GM12878 (cell line): ENCODE results near the gene ABI1. TPM values are rescaled to one million over a fixed set of nuclear protein-coding genes. Genes with fewer than 3 reads are reported as not detected.
A peak's percentile ranks its signal among the peaks of the same experiment; 100 is the strongest.

Experiments
- ATAC-seq: fragments of 200-7000 bp; cut with Tn5 transposase; 3 replicates; pipeline ENCODE4 v1.9.1; 2020; ENCODE audit warnings: mild to moderate bottlenecking, moderate library complexity
- BruUV-seq: library from RNA; stranded (reverse); fragments of 400-500 nt; replicated peaks from 2 replicates; lab custom pipeline; 2021; lab: Mats Ljungman, UMichigan
- CTCF ChIA-PET: fragments of 300-600 bp; sonication (Branson Sonifier 250); formaldehyde crosslinking; extraction: SDS; loops from one replicate; lab custom pipeline; 2021; ENCODE audit warnings: inconsistent platforms; lab: Yijun Ruan, JAX
- POLR2A ChIA-PET: fragments of 350-600 bp; formaldehyde crosslinking; extraction: SDS; loops from one replicate; lab custom pipeline; 2021; ENCODE audit warnings: inconsistent platforms; lab: Charles Lee
- RAD21 ChIA-PET: fragments of 300-600 bp; sonication (Branson Sonifier 250); formaldehyde crosslinking; loops from one replicate; lab custom pipeline; 2023; ENCODE audit warnings: antibody characterized with exemption; ENCODE audit not compliant: unreplicated experiment; lab: Charles Lee
- SMC1A ChIA-PET: fragments of 300-600 bp; sonication (Branson Sonifier 250); formaldehyde crosslinking; loops from one replicate; lab custom pipeline; 2023; ENCODE audit not compliant: unreplicated experiment, uncharacterized antibody; lab: Charles Lee
- DNase-seq: peaks from one replicate; pipeline ENCODE4 v3.0.0-alpha.2; 2011; ENCODE audit warnings: low read depth, low spot score
- FAIRE-seq: peaks from 3 replicates; lab custom pipeline; 2011; peaks lifted over from hg19 to GRCh38; lab: Jason Lieb, UNC
- H2AFZ ChIP-seq: 2 replicates; pipeline ENCODE4 v1.6.0; 2011; ENCODE audit warnings: low read depth, low read length, control low read depth; ENCODE audit not compliant: control insufficient read depth
- H3K27ac ChIP-seq: 2 replicates; pipeline ENCODE4 v1.5.1; 2011; ENCODE audit warnings: control low read depth; ENCODE audit not compliant: control insufficient read depth, insufficient read depth
- H3K27me3 ChIP-seq, 2 experiments: replicated peaks in 1 of 2; 2 replicates each; pipeline versions ENCODE4 v1.6.0 to v1.6.1; 2011; ENCODE audit warnings: low read length in 1 of 2; ENCODE audit not compliant: control insufficient read depth in 2 of 2, insufficient read depth in 2 of 2
- H3K36me3 ChIP-seq, 2 experiments: 2 replicates each; pipeline ENCODE4 v1.5.1; 2011; ENCODE audit warnings: low read length in 1 of 2; ENCODE audit not compliant: control insufficient read depth in 2 of 2, insufficient read depth in 2 of 2
- H3K4me1 ChIP-seq: 2 replicates; pipeline ENCODE4 v1.6.1; 2011; ENCODE audit warnings: mild to moderate bottlenecking, low read length, moderate library complexity, mixed read lengths; ENCODE audit not compliant: control insufficient read depth, insufficient read depth
- H3K4me2 ChIP-seq: 2 replicates; pipeline ENCODE4 v1.6.0; 2011; ENCODE audit warnings: control low read depth; ENCODE audit not compliant: control insufficient read depth, insufficient read depth
- H3K4me3 ChIP-seq: fragments of 200-600 bp; sonication (generic); 2 replicates; pipeline ENCODE4 v1.5.1; 2016
- H3K79me2 ChIP-seq: 2 replicates; pipeline ENCODE4 v1.6.0; 2011; ENCODE audit warnings: low read length; ENCODE audit not compliant: control insufficient read depth, insufficient read depth
- H3K9ac ChIP-seq: 2 replicates; pipeline ENCODE4 v1.8.0; 2011; ENCODE audit warnings: low read length, control low read depth, mixed read lengths; ENCODE audit not compliant: control insufficient read depth, insufficient read depth
- H3K9me3 ChIP-seq: replicated peaks from 3 replicates; pipeline ENCODE4 v1.5.1; 2011; ENCODE audit warnings: mild to moderate bottlenecking, low read length; ENCODE audit not compliant: control insufficient read depth, insufficient read depth
- H4K20me1 ChIP-seq: 2 replicates; pipeline ENCODE4 v1.6.0; 2011; ENCODE audit not compliant: control insufficient read depth, insufficient read depth
- EGR1 ChIP-seq, 2 experiments: IDR thresholded peaks; 1 replicate in 1 of 2; 2 replicates in 1 of 2; pipeline ENCODE4 v1.6.1; 2011 to 2012; ENCODE audit warnings: low read depth in 2 of 2, low read length in 2 of 2, borderline replicate concordance in 1 of 2, mild to moderate bottlenecking in 1 of 2, moderate library complexity in 1 of 2
- RAD21 ChIP-seq: IDR thresholded peaks from 2 replicates; pipeline ENCODE4 v1.6.1; 2011; ENCODE audit warnings: mild to moderate bottlenecking, low read depth, low read length, moderate library complexity; ENCODE audit not compliant: insufficient read depth
- SMC3 ChIP-seq: IDR thresholded peaks from 2 replicates; pipeline ENCODE4 v1.6.1; 2011; ENCODE audit warnings: low read length, improper control_type of control experiment, borderline replicate concordance
- WGBS: methylation state at CpG from one replicate; pipeline ENCODE4 v1.1.6; 2016; ENCODE audit warnings: low lambda C conversion rate; ENCODE audit not compliant: insufficient replicate concordance, insufficient coverage; ENCODE audit errors: missing lambda C conversion rate; 5-methylcytosine and 5-hydroxymethylcytosine counted together
- in situ Hi-C: fragments of 300-500 bp; cut with MboI; formaldehyde crosslinking; loops from 9 replicates; pipeline ENCODE4 v1.14.3; 2018; ENCODE audit warnings: mixed read lengths
- intact Hi-C: fragments of 100-400 bp; cut with micrococcal nuclease; formaldehyde crosslinking; loops from one replicate; pipeline ENCODE4 v1.14.2; 2022; ENCODE audit not compliant: unreplicated experiment
- polyA plus RNA-seq, 11 experiments: library from polyadenylated mRNA; depleted of rRNA in 4 of 11; unstranded in 6 of 11; stranded (reverse) in 5 of 11; fragments of >200 nt; fragmentation: Nextera tagmentation in 4 of 11; fragmentation: Illumina TruSeq in 1 of 11; extraction: Ambion mirVana in 4 of 11; extraction: Trizol in 1 of 11; gene quantifications; 1 replicate in 1 of 11; 2 replicates in 10 of 11; pipeline versions ENCODE4 v1.2.1 to v1.2.3, GENCODE V29; 2011 to 2016; ENCODE audit warnings: inconsistent platforms in 2 of 11, missing spikeins in 2 of 11, low read depth in 1 of 11
- total RNA-seq, 4 experiments: library from RNA; depleted of rRNA in 3 of 4; stranded (reverse); fragments of >200 nt in 3 of 4; fragmentation: Illumina TruSeq in 1 of 4; extraction: Trizol in 1 of 4; gene quantifications; 2 replicates each; pipeline versions ENCODE4 v1.2.1 to v1.2.3, GENCODE V29; 2013 to 2021
- TF ChIP-seq, protein P1 (sequence below), 3 experiments: IDR thresholded peaks in 2 of 3; conservative IDR thresholded peaks in 1 of 3; 2 replicates each; pipeline ENCODE4 v1.5.1; 2011; ENCODE audit warnings: low read depth in 3 of 3, low read length in 3 of 3, mild to moderate bottlenecking in 3 of 3, control low read depth in 2 of 3, moderate library complexity in 2 of 3, inconsistent platforms in 1 of 3, mixed read lengths in 1 of 3; ENCODE audit not compliant: control insufficient read depth in 2 of 3, insufficient read depth in 1 of 3; ENCODE audit errors: extremely low read depth in 1 of 3
- TF ChIP-seq, protein P2 (sequence below): fragments of 450-650 bp; formaldehyde crosslinking; IDR thresholded peaks from 2 replicates; pipeline ENCODE4 v1.4.0; 2020; ENCODE audit warnings: mild to moderate bottlenecking, moderate library complexity

Gene ABI1
- total and polyA plus RNA-seq, 10 of the 15 experiments (the other 5 are each of a cell fraction or from before 2014, with no cell fraction given) = 31.2 to 73.2 (median 50.7) TPM

DNA sequence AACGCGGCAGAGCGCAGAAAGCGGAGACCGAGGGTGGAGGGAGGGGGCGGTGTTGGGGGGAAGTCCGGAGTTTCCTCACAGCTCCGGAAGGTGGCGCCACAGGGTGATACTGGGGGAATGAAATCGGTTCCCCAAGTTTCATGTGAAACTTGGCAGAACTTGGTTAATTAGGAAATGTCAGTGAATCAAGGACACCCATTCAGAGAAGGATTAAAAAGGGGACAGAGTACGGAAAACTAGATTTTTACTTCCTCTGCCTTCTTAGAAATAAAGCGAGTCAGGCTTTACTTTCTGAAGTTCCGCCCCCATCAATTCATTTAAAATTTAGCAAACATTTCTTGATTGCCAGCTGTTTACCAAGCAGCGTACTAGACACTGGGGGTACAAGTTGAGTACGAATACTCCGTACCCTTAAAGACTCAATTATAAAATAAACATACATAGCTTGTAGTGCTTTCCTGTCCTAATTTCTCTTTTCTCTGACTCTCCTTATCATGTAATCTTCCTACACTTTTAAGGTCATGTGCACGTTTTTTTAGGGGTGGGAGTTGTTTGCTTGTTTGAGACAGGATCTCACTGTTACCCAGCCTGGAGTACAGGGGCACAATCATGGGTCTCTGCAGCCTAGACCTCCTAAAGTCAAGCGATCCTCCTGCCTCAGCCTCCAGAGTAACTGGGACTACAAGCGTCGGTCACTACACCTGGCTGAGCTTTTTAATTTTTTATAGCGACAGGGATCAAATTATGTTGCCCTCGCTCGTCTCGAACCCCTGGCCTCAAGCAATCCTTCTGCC lies 644 bp upstream of the ABI1 start:
- Histone ChIP-seq H3K4me3 (peak overlapping the region; percentile 46; the same call in 1 of the 2 replicates), H3K27me3 (no peaks in the 10 kb centered on the region), H2AFZ (peak overlapping the region; percentile 81), H3K36me3 (no peaks in the 10 kb centered on the region), H3K4me2 (peak overlapping the region; percentile 71), H3K9ac (no peak overlapping the region), H3K9me3 (no peaks in the 10 kb centered on the region), H3K4me1 (peaks cover 4% of the 10 kb centered on the region; the same call in 1 of the 2 replicates), H4K20me1 (no peaks in the 10 kb centered on the region), H3K79me2 (peaks cover 43% of the 10 kb centered on the region), H3K27ac (no peak overlapping the region)
- in situ Hi-C loops = no loop called here
- no peak for DNase-seq
- ChIA-PET RAD21 (interaction anchor here (0.9 to 3.2 kb wide), 8 partner anchors 20 to 163 kb away, joined by 3 to 29 read pairs (median 4); no protein-coding TSS in a partner anchor), SMC1A (interaction anchor here (0.7 to 3.3 kb wide), 10 partner anchors 8 to 502 kb away, joined by 3 to 33 read pairs (median 6); no protein-coding TSS in a partner anchor), CTCF (interaction anchor here (0.6 to 3.0 kb wide), 33 partner anchors 8 to 527 kb away, joined by 3 to 35 read pairs (median 4); partner anchors contain the start of gene YME1L1), POLR2A (interaction anchor here (0.5 to 1.9 kb wide), 4 partner anchors 11 to 134 kb away, joined by 4 to 7 read pairs (median 5); no protein-coding TSS in a partner anchor)
- no peak for ATAC-seq
- BruUV-seq = no TSS peak
- TF ChIP-seq EGR1 (IDR thresholded peaks at IDR 0.05; ENCODE audit: borderline replicate concordance in 1 of 2, low read depth in 2 of 2, low read length in 2 of 2) = peak in 1 of 2 experiments; percentile 48; a peak in 1 of 3 replicates
- TF ChIP-seq, protein P1, sequence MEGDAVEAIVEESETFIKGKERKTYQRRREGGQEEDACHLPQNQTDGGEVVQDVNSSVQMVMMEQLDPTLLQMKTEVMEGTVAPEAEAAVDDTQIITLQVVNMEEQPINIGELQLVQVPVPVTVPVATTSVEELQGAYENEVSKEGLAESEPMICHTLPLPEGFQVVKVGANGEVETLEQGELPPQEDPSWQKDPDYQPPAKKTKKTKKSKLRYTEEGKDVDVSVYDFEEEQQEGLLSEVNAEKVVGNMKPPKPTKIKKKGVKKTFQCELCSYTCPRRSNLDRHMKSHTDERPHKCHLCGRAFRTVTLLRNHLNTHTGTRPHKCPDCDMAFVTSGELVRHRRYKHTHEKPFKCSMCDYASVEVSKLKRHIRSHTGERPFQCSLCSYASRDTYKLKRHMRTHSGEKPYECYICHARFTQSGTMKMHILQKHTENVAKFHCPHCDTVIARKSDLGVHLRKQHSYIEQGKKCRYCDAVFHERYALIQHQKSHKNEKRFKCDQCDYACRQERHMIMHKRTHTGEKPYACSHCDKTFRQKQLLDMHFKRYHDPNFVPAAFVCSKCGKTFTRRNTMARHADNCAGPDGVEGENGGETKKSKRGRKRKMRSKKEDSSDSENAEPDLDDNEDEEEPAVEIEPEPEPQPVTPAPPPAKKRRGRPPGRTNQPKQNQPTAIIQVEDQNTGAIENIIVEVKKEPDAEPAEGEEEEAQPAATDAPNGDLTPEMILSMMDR (IDR thresholded peaks at IDR 0.05 in 2 of 3, conservative IDR thresholded peaks at IDR 0.05 in 1 of 3; ENCODE audit: control insufficient read depth in 2 of 3, extremely low read depth in 1 of 3, insufficient read depth in 1 of 3, low read depth in 3 of 3, low read length in 3 of 3) = peak; percentile 62 to 83 (median 68); a peak in 5 of 6 replicates
- TF ChIP-seq RAD21 = peak; percentile 52
- TF ChIP-seq, protein P2, sequence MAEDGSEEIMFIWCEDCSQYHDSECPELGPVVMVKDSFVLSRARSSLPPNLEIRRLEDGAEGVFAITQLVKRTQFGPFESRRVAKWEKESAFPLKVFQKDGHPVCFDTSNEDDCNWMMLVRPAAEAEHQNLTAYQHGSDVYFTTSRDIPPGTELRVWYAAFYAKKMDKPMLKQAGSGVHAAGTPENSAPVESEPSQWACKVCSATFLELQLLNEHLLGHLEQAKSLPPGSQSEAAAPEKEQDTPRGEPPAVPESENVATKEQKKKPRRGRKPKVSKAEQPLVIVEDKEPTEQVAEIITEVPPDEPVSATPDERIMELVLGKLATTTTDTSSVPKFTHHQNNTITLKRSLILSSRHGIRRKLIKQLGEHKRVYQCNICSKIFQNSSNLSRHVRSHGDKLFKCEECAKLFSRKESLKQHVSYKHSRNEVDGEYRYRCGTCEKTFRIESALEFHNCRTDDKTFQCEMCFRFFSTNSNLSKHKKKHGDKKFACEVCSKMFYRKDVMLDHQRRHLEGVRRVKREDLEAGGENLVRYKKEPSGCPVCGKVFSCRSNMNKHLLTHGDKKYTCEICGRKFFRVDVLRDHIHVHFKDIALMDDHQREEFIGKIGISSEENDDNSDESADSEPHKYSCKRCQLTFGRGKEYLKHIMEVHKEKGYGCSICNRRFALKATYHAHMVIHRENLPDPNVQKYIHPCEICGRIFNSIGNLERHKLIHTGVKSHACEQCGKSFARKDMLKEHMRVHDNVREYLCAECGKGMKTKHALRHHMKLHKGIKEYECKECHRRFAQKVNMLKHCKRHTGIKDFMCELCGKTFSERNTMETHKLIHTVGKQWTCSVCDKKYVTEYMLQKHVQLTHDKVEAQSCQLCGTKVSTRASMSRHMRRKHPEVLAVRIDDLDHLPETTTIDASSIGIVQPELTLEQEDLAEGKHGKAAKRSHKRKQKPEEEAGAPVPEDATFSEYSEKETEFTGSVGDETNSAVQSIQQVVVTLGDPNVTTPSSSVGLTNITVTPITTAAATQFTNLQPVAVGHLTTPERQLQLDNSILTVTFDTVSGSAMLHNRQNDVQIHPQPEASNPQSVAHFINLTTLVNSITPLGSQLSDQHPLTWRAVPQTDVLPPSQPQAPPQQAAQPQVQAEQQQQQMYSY (CRISPR knock-in tag) = no peak
- peak; percentile 36; the same call in 1 of the 2 replicates for TF ChIP-seq SMC3
- peak; percentile 90 for FAIRE-seq
- WGBS = 41% methylated on average over 22 of the region's 24 CpGs
- intact Hi-C loops = loop anchor here (1.0 to 2.0 kb wide), 2 partner anchors 124 to 379 kb away; partner anchors contain the start of gene ACBD5
